GM23338 (cell line): ENCODE results near the gene SRCIN1.

Experiments
- CTCF ChIP-seq, 2 experiments: fragments of 200-600 bp in 1 of 2; sonication (generic) in 1 of 2; conservative IDR thresholded peaks; 2 replicates each; pipeline versions ENCODE4 v1.5.1 to v1.6.1; 2016 to 2017; ENCODE audit warnings: antibody characterized with exemption in 2 of 2, low read depth in 2 of 2, mild to moderate bottlenecking in 2 of 2, moderate library complexity in 1 of 2
- EZH2 ChIP-seq: fragments of 200-600 bp; sonication (generic); IDR thresholded peaks from one replicate; pipeline ENCODE4 v1.8.0; 2017; ENCODE audit warnings: antibody characterized with exemption, mild to moderate bottlenecking, low read depth; ENCODE audit not compliant: unreplicated experiment

- TF ChIP-seq CTCF (conservative IDR thresholded peaks at IDR 0.05; ENCODE audit: low read depth in 2 of 2) (no peak), EZH2 (no peak)
Measured at GRCh38 chr17:38621538-38621937, 15.8 kb upstream of the SRCIN1 start.
